ENCODE results near the gene PIK3CA. TPM values are rescaled to one million over a fixed set of nuclear protein-coding genes. Genes with fewer than 3 reads are reported as not detected.

PIK3CA gene
- polyA plus RNA-seq, 3 donors = 7.4 to 9.5 (median 9.4) TPM

GRCh38 chr3:179182902-179183301 is 34.7 kb downstream of the PIK3CA start:
- Mint-ChIP-seq H3K36me3 (no peaks in the 10 kb centered on the region), H3K9me3 (no peaks in the 10 kb centered on the region), H3K4me1 (peaks cover 30% of the 10 kb centered on the region), H3K27me3 (ENCODE audit: low read depth in 3 of 3) (no peaks in the 10 kb centered on the region), H3K4me3 (no peak overlapping the region), H3K27ac (peak overlapping the region in 1 of 7 donors; percentile 71)
- H3K4me3 ChIP-seq (replicated peaks in 1 of 3; ENCODE audit: low read depth in 2 of 3, low read length in 3 of 3) = no peak overlapping the region
- peaks cover 97% of the 10 kb centered on the region for H4K20me1 ChIP-seq (ENCODE audit: insufficient read depth, low read length)
- H3K36me3 ChIP-seq (replicated peaks in 1 of 2; ENCODE audit: control insufficient read depth in 1 of 2, insufficient read depth in 2 of 2, low read length in 2 of 2) = no peaks in the 10 kb centered on the region
- H3K4me1 ChIP-seq (ENCODE audit: control insufficient read depth in 1 of 2, insufficient read depth in 2 of 2, low read length in 2 of 2) = peaks cover 9 to 28% of the 10 kb centered on the region in 2 donors
- TF ChIP-seq CTCF (IDR thresholded peaks at IDR 0.05) = no peak
- H3K4me2 ChIP-seq (replicated peaks; ENCODE audit: extremely low read depth, low read length, poor library complexity, severe bottlenecking) = no peak overlapping the region
- H3K9me3 ChIP-seq (replicated peaks in 1 of 2; ENCODE audit: control insufficient read depth in 1 of 2, insufficient read depth in 1 of 2, low read length in 2 of 2) = no peaks in the 10 kb centered on the region
- peak overlapping the region in 1 of 2 donors; percentile 39 for H3K27ac ChIP-seq (ENCODE audit: low read depth in 1 of 2, low read length in 2 of 2)
- H3K79me2 ChIP-seq (ENCODE audit: insufficient read depth, low read length) = peaks cover 68% of the 10 kb centered on the region
- H3K27me3 ChIP-seq (ENCODE audit: control insufficient read depth in 2 of 2, insufficient read depth in 2 of 2, low read length in 2 of 2) = no peaks in the 10 kb centered on the region
- no peak overlapping the region for H3K9ac ChIP-seq (ENCODE audit: insufficient read depth, low read length, poor library complexity, severe bottlenecking)
- WGBS (ENCODE audit: insufficient coverage) = no CpG with 5 or more reads among the region's 1 CpG
- peak in 2 of 3 donors; percentile 5 to 6 for DNase-seq
- no peak overlapping the region for H2AFZ ChIP-seq (ENCODE audit: insufficient read depth, low read depth, low read length, poor library complexity, severe bottlenecking)
- intact Hi-C loops (cut with micrococcal nuclease) = loop anchor here in 1 of 2 donors (5.0 kb wide), 1 partner anchor 36 kb away; the partner anchor contains the start of gene PIK3CA

- Histone ChIP-seq H4K20me1 (ENCODE audit: insufficient read depth, low read length) (peaks cover 96% of the 10 kb centered on the region), H3K4me2 (replicated peaks; ENCODE audit: extremely low read depth, low read length, poor library complexity, severe bottlenecking) (no peak overlapping the region), H3K4me3 (replicated peaks in 1 of 3; ENCODE audit: low read depth in 2 of 3, low read length in 3 of 3) (no peak overlapping the region), H2AFZ (ENCODE audit: insufficient read depth, low read depth, low read length, poor library complexity, severe bottlenecking) (no peak overlapping the region), H3K79me2 (ENCODE audit: insufficient read depth, low read length) (peaks cover 70% of the 10 kb centered on the region), H3K27me3 (ENCODE audit: control insufficient read depth in 2 of 2, insufficient read depth in 2 of 2, low read length in 2 of 2) (no peaks in the 10 kb centered on the region), H3K4me1 (ENCODE audit: control insufficient read depth in 1 of 2, insufficient read depth in 2 of 2, low read length in 2 of 2) (peaks cover 9 to 28% of the 10 kb centered on the region in 2 donors), H3K9ac (ENCODE audit: insufficient read depth, low read length, poor library complexity, severe bottlenecking) (no peak overlapping the region), H3K9me3 (replicated peaks in 1 of 2; ENCODE audit: control insufficient read depth in 1 of 2, insufficient read depth in 1 of 2, low read length in 2 of 2) (no peaks in the 10 kb centered on the region), H3K27ac (ENCODE audit: low read depth in 1 of 2, low read length in 2 of 2) (no peak overlapping the region), H3K36me3 (replicated peaks in 1 of 2; ENCODE audit: control insufficient read depth in 1 of 2, insufficient read depth in 2 of 2, low read length in 2 of 2) (no peaks in the 10 kb centered on the region)
- H3K4me1 Mint-ChIP-seq = peaks cover 31% of the 10 kb centered on the region
- H3K27me3 Mint-ChIP-seq (ENCODE audit: low read depth in 3 of 3) = no peaks in the 10 kb centered on the region
- H3K9me3 Mint-ChIP-seq = no peaks in the 10 kb centered on the region
- intact Hi-C loops (cut with micrococcal nuclease) = loop anchor here in 1 of 2 donors (5.0 kb wide), 1 partner anchor 38 kb away; the partner anchor contains the start of gene PIK3CA
- TF ChIP-seq CTCF (IDR thresholded peaks at IDR 0.05) = no peak
- H3K27ac Mint-ChIP-seq = peak overlapping the region in 2 of 7 donors; percentile 8 to 35
- H3K36me3 Mint-ChIP-seq = no peaks in the 10 kb centered on the region
- DNase-seq = no peak
- no CpG with 5 or more reads among the region's 1 CpG for WGBS (ENCODE audit: insufficient coverage)
- no peak overlapping the region for H3K4me3 Mint-ChIP-seq
Measured at GRCh38 chr3:179184826-179185225, 36.7 kb downstream of the PIK3CA start.

Data from CD14-positive monocyte (primary cell).